Fibroblast of skin of back (primary cell): Measurements from ENCODE around the gene NAT16.
"Not testable (repeated sequence)": the region's sequence is repeated elsewhere in the genome, so short reads cannot be mapped to it uniquely, and the experiment has no call there.

Experiments used
- DNase-seq: peaks from one replicate; pipeline ENCODE4 v3.0.0-alpha.2; 2013

Gene NAT16

DNA sequence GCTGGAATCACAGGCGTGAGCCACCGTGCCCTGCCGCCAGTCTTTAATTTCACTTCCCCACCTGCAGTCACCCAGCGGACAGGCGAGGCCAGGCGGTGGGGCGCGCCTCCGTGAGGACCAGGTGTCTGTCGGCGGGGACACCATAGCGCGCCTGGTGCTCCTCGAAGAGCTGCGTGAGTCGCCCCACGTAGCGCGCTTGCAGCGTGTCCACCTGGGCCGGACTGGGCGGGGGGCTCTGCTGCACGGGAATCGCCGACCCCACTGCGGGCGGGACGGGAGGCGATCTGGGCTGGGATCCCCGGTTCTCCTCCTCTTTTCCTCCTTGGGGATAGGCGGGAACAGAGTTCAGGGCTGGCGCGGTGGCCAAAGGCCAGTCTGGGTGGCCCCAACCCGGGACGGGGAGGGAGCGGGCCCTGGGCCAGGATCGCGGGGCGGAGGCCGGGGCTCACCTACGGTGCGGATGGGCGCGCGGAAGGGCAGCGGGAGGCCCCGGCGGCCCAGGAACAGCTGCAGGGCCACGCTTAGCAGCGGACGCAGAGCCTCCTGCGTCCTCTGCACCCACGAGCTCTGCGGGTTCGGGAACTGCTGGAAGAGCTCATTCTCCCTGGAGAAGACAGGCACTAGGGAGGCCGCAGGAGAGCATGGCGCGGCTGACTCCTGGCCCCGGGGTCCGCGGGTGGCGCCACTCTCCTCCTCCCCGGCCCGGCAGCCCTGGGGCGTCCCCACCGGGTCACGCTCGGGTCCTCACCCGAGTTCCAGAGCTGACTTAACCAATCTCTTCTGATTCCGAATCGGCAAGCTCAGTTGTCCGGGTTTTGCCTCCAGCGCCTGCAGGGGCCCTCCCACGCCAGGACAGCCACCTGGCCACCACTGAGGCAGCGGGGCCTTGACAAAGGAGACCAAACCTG lies 21.9 kb upstream of the NAT16 start:
- no peak for DNase-seq

DNA sequence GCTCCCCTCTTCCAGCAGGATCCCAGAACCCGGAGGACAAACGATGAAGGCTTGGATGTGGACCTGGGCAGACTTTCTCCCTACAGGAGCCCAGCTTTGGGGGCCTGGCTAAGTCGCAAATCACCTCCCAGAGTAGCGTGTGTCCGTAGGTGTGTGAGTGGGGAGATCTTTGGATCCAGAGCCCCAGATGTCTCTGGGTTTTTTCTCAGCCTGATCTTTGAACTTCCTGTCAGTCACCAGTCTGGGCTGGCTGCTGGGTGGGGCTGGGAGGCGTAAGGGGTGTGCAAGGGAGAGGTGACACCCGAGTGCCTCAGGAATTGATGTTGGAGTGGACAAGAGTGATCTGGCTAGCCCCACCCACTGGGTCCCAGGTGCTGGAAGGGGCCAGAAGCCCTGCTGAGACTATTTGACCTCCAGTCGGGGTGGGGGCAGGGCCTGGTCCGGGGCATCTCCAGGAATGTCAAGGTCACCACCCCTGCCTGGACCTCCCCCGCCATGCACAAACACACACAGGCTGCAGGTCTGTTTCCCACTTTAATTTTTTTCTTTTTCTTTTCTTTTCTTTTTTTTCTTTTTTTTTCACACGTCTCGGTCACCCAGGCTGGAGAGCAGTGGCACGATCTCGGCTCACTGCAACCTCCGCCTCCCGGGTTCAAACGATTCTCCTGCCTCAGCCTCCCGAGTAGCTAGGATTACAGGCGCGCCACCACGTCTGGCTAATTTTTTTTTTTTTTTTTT lies 20.9 kb upstream of the NAT16 start, which contains the start of gene MOGAT3:
Gene MOGAT3, minus strand, starts transcription at position 175 of the 738 bp plus-strand sequence. CDS start 182 bp downstream, outside the sequence.
- DNase-seq, result no peak

DNA sequence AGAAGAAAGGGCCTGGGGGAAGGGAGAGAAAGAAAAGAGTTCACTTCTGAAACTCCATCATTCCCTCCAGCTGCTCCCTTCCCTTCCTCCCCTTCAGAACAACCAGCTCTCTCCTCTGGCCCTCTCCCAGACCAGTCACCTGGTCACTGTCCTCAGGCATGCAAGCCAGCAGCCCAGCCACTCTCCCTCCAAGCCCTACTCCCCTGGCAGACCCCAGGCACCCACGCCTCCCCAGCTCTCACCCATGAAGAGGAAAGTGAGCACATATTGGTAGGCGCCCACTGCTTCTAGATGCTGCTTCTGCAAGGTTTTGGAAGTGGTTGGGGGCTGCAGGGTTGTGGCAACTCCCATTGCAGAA lies 20.4 kb upstream of the NAT16 start:
- no peak for DNase-seq

DNA sequence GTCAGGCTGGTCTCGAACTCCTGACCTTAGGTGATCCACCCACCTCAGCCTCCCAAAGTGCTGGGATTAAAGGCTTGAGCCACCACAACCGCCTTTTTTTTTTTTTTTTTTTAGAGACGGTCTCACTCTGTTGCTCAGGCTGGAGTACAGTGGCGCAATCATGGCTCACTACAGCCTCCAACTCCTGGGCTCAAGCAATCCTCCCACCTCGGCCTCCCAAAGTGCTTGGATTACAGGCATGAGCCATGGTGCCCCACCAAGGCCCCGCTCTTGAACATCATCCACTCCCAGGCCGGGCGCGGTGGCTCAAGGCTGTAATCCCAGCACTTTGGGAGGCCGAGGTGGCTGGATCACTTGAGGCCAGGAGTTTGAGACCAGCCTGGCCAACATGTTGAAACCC lies 19.4 kb upstream of the NAT16 start:
- not testable (repeated sequence) for DNase-seq

DNA sequence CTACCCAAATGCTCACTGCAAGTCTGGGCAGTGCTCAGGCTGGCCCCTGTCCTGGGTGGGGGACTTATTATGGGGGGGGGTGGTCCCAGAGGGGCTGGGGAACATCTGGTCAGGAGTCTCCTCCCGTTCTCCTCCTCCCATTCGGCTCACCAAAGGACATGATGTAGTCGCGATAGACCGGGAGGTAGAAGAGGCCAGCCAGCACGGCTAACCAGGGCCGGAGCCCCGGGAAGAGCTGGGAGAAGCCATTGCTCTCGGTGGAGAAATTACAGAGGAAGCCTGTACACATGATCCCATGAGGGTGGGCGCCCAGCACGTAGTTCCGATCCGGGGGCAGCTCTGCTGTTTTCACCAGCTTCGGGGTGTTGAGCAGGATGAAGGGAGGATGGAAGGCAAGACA lies 18.4 kb upstream of the NAT16 start:
- DNase-seq, result no peak

DNA sequence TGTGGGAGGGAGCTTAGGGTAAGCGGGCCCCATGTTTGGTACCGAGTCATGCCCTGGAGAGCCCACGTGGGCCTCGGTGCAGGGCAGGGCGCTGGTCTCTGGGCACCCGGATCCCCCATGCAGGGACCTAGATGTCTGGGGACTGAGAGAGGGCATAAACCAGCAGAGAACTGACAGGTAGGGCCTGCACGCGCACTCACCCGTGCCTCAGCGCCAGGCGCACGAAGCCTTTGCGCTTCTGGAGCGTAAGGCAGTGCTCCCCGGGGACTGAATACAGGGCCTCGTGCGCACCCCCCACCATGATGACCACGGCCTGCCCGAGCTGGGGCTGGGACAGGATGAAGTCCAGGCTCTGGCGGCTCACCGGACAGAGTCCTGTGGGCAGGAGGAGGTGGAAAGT lies 17.9 kb upstream of the NAT16 start:
- no peak for DNase-seq

DNA sequence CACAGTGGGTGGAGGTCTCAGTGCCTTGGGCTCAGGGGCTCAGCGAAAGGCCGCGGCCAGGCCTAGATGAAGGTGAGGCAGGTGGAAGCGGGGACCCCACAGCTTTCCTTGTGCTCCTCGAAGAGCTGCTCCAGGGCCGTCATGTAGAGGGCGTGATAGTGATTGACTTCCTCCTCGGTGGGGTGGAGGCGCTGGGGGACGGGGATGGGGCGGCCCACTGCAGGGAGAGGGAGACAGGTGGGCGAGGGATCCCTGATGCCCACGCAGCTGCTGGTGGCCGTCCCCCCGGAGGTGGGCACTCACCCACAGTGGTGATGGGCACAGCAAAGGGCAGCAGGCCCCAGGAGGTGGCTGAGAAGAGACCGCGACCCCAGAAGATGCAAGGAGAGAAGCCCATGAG lies 15.8 kb upstream of the NAT16 start:
- no peak for DNase-seq

DNA sequence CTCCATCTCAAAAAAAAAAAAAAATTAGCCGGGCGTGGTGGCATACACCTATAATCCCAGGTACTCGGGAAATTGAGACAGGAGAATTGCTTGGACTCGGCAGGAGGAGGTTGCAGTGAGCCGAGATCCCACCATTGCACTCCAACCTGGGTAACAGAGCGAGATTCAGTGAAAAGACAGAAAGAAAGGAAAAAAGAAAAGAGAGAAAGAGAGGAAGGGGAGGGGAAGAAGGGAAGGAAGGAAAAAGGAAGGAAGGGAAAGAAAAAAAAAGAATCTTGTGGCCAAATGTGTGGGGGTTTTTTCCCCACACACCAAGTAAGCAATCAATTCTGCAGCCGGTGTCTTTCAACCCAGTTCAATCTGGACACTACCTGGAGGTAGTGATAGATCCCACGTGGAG lies 9.0 kb upstream of the NAT16 start:
- no peak for DNase-seq

DNA sequence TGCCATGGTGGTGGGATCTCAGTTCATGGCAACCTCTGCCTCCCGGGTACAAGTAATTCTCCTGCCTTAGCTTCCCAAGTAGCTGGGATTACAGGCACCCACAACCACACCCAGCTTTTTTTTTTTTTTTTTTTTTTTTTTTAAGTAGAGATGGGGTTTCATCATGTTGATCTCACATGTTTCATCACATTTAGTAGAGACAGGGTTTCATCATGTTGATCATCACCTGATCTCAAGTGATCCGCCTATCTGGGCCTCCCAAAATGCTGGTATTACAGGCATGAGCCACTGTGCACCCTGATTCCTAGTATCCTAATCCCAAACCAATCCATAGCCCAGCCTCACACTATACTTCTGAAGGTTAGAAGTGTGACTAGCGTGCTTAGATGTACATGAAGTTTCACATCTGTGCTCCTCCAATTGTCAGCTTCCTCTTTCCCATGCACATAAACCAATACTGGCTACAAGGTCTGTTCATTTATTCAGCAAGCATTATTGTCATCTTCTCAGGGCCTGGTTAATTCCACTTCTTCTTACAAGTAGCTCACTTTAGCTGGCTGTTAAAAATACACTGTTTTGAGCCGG lies 6.8 kb upstream of the NAT16 start:
- no peak for DNase-seq

DNA sequence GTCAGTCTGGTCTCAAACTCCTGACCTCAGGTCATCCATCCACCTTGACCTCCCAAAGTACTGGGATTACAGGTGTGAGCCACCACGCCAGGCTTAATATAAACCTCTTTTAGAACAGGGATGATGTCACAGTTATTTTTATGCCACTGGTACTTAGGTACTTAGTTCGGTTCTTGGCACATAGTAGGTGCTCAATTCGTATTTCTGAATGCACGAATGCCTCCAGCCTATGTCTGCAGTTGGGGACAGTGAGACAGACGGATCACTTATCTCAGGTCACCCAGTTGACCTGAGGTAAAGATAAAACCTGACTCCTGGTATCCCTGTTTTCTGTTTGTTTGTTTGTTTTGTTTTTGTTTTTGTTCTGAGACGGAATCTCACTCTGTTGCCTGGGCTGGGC lies 6.1 kb upstream of the NAT16 start:
- no peak for DNase-seq

DNA sequence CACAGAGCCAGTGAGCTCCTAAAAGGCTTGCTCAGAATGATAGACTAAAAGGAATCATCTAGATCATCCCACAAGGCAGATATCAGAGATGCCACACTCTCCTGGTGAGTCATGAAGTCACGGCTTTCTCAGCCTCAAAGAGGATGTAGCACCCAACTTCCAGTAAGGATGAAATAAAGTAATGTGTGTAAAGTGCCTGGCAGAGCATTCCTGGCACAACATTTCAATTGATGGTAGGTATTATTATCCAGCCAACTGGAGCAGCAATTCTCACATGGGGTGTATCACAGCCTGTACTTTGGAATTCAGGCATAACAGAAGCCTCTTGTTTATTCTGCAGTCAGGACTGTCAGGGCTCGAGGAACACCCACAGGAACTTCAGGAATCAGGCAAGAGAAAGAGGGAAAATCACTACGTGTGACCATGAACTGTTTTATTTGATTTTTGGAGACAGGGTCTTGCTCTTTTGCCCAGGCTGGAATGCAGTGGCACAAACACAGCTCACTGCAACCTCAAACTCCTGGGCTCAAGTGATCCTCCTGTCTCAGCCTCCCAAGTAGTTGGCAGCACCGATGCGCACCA lies 5.3 kb upstream of the NAT16 start:
- DNase-seq, result peak; percentile 67

DNA sequence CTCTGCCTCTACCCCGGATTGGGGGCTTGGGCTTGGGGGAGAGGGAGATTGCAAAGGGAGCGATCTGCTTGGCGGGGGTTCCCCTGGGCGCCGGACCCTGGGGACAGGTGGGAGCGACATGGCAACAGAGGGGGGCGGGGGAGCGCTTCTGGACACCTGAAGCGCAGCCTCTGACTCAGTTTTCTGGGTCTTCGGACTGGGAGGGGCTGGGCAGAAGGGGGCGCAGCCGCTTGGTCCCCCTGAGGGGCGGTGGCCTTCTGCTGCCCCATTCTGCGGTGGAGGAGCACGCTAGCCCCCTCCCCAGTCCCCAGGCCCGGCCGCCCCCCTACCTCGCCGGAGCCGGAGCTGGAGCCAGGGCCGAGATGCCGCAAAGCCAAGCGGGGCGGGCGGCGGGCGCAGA lies 380 bp downstream of the NAT16 start:
- DNase-seq, result no peak

DNA sequence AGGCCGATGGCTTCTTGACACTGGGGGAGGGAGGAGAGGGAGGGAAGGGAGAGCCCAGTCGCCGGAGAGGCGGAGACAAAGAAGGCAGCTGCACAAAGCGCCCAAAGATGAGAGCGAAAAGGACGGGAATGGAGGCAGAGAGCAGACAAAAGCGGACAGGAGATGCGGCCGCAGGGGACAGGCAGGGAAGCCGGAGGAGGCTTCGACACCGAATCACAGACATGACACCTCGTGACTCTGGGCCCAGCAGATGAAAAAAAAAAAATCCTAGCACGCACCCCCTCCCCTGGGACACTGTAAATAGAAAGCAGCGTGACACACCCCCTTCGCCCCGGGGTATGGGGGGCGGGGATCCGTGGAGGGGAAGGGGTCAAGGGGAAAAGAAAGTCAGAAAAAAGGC lies 976 bp downstream of the NAT16 start:
- no peak for DNase-seq

DNA sequence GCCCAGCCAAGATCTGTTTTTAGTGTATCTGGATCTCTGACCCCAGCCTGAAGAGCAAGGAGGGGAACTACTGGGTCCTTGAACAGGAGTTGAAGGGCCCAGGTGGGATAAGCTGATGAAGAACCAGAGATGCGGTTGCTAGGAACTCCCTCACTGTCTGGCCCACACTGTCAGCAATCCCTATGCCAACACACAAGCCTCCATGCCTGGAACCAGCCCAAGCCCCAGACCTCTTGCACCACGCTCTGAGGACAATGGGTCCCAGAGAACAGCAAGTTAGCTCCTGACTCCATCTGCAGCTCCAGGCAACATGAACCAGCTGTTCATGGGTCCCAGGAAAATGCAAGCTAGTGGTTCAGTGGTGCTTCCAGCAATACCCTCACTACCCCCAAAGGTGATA lies 2.4 kb downstream of the NAT16 start:
- DNase-seq, result no peak

DNA sequence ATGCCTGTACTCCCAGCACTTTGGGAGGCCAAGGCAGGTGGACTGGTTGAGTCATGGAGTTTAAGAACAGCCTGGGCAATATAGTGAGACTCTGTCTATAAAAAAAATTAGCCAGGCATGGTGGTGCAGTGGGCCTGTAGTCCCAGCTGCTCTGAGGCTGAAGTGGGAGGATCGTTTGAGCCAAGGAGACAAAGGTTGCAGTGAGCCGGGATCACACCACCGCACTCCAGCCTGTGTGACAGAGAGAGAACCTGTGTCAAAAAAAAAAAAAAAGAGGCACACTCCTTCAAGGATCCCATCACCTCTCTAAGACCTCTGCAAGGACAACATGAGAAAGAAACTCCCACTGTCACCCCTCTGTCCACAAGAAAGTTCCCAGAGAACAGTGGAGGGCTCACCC lies 4.4 kb downstream of the NAT16 start:
- DNase-seq, result no peak

DNA sequence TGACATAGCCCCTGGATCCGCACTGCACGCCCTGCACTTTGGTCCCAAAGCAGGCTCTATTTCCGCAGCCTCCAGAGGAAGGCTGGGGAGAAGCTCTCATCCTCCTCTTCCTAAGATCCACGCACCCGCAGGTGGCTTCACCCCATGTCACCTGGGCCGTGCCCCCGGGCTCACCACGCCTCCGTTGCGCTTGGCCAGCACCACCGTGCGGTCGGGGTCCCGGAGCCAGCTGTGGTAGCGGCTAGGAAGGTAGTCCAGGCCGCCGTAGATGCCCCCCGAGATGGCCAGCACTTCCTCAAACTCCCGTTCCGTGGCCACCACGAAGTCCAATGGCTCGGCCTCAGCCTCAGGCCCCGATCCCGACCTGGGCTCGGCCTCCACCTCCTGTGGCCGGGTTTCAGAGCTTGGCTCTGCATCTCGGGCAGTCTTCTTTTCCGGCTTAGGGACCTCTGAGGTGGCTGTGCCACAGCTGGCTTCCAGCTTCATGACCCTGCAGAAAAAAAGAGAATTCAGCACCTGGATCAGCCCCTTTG lies 5.7 kb downstream of the NAT16 start:
- no peak for DNase-seq

DNA sequence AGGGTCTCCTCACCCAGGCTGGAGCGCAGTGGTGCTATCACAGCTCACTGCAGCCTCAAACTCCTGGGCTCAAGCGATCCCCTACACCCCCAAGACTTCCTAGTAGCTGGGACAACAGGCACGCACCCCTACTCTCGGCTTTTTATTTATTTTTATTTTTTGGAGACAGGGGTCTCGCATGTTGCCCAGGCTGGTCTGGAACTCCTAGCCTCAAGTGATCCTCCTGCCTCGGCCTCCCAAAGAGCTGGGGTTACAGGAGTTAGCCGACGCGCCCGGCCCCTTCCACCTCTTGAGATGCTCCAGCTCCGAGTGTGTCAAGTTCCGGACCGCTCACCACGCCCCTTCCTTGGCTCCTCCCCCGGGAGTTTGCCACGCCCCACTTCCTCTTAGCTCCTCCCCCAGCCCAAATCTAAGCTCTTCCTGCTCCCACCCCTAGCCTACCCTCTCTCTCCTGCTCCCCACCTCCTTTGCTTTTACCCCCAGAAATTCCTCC lies 6.3 kb downstream of the NAT16 start:
- DNase-seq, result peak; percentile 44

DNA sequence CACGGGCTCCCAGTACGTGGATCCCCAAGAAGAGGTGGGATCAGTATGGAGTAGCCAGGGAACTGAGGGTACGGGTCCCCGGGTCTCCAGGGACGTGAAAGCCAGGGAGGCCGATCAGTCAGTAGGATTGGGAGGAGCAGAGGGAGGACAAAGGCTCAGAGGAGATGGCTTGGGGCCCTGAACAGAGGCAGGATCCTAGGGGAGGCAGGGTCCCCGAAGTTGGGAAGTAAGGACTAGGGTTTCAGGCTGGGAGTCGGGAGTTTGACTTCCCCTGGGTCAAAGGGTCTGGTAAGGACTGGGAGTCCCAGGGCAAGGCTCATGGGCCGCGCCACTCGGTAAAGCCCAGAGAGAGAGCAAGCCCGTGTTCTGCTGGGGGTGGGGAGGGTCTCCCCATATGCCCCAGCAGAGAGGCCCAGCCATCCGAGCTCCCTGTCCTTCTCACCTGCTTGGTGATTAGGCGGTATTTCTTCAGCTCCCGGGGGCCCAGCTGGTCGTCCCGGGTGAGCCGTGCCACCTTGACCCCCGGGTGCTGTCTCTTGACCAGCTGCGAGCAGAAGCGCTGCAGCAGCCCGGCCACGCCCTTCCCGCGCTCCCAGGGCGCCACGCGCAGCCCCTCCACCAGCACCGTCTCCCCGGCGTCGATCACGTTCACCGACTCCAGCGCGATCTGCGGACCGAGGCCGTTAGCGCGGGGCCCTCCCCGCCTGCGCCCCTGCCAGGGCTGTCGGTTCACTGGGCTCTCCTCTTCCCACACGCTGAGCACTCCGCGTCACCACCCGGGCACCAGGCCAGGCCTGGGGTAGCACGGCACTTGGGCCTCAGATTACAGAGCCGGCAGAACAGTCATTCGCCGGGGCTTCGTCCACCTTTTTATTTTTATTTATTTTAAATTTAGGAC lies 7.0 kb downstream of the NAT16 start:
- DNase-seq, result peak; percentile 88

DNA sequence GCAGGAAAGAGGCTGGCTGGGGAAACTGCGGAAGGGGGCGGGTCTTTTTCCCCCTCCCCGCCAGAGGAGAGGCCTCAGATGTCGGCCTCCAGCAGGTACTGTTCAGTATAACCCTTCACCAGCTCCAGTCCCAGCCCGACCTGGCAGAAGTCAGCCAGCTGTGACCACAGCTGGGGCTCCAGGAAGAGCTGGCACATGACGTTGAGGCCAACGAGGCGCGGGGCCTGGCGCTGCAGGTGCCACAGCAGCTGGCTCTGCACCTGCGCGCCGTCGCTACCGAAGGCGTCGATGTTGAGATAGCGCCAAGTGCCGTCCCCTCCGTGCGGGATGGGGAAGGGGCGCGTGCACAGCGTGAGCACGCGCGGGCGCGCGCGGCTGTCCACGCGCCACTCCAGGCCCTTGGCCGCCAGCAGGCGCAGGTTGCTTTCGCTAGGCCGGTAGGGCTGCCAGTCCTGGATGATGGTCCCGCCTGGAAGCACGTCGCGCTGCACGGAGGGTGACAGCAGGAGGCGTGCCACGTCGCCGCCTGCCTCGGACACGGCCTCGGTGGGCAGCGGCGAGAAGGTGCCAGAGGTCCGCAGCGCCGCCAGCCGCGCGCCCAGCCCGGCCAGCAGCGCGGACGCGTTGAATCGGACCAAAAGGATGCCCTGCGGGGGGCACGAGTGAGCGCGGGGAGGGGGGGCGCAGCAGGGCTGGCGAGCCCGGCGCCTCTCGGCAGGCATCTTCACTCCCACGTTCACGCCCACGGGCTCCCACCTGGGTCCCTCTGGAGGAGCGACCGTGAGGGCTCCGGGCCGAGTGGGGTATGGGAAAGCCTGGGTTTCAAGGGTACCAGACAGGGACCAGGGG lies 7.9 kb downstream of the NAT16 start:
- no peak for DNase-seq

DNA sequence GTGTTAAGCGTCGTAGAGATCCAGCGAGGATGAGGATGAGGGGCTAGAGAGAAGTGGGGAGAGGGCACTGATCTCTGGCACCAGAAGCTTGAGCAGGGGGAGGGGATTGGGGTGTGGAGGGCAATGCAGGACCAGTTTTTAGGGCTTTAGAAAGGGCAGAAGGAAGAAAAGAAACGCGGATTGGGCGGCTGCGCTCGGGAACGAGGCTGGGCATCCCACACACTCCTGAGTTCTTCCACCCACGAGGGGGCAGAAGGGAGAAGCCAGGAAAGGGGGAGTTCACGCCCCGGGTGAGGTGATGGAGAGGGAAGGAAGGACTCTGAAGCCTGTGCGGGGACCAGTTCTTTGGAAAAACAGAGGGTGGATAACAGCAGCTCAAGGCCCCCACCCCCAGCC lies 8.7 kb downstream of the NAT16 start:
- DNase-seq, result no peak
